ENCODE data around the gene SYF2. TPM values are rescaled to one million over a fixed set of nuclear protein-coding genes. Genes with fewer than 3 reads are reported as not detected.

Gene SYF2
- total and polyA plus RNA-seq, 2 of the 4 experiments (the other 2 are of a cell fraction) = 8.6 to 19.5 TPM

- Histone ChIP-seq H2AK9ac (replicated peaks; ENCODE audit: low read depth, low read length, poor library complexity) (peak overlapping the region; percentile 100), H4K91ac (ENCODE audit: insufficient read depth, low read depth, low read length) (peak overlapping the region; percentile 39; the same call in 1 of the 2 replicates), H3K79me1 (ENCODE audit: low read depth in 1 of 2, low read length in 2 of 2) (peaks cover 9 to 38% of the 10 kb centered on the region in 2 experiments), H2AK5ac (ENCODE audit: low read depth, low read length) (peak overlapping the region; percentile 85), H4K5ac (ENCODE audit: low read depth, low read length) (no peak overlapping the region), H2BK15ac (ENCODE audit: low read depth, low read length) (no peak overlapping the region), H3K23ac (ENCODE audit: low read depth, low read length) (peak overlapping the region; percentile 89), H2BK120ac (ENCODE audit: low read depth, low read length) (no peak overlapping the region), H3K36me3 (ENCODE audit: control insufficient read depth, insufficient read depth, low read length) (peaks cover 18% of the 10 kb centered on the region), H3K9ac (ENCODE audit: low read depth, low read length) (peak overlapping the region; percentile 97), H3K4me2 (ENCODE audit: low read depth, low read length) (peak overlapping the region; percentile 96), H3K4ac (ENCODE audit: low read depth, low read length) (peak overlapping the region; percentile 76), H3K14ac (replicated peaks; ENCODE audit: low read depth, low read length) (peak overlapping the region; percentile 90), H3K27ac (ENCODE audit: insufficient read depth, low read length) (peak overlapping the region; percentile 93), H3K4me3 (ENCODE audit: insufficient read depth, low read depth, low read length) (peak overlapping the region; percentile 75), H2BK5ac (ENCODE audit: low read depth, low read length, poor library complexity, severe bottlenecking) (peak overlapping the region; percentile 58), H3K27me3 (ENCODE audit: control insufficient read depth, insufficient read depth, low read length) (no peaks in the 10 kb centered on the region), H3K4me1 (ENCODE audit: control insufficient read depth, insufficient read depth, low read length) (no peaks in the 10 kb centered on the region), H2BK20ac (ENCODE audit: low read depth, low read length) (no peak overlapping the region), H3K9me3 (ENCODE audit: control insufficient read depth, insufficient read depth, low read length) (no peaks in the 10 kb centered on the region), H4K20me1 (ENCODE audit: insufficient read depth, low read length) (peaks cover 34% of the 10 kb centered on the region), H3K18ac (ENCODE audit: low read depth, low read length) (no peak overlapping the region), H3K56ac (ENCODE audit: extremely low read depth, insufficient read depth, low read length) (0 out of 2 replicates have a peak overlapping the region, but pooled peaks have one; percentile 40), H2AFZ (replicated peaks; ENCODE audit: low read length, poor library complexity) (peak overlapping the region; percentile 87), H4K8ac (ENCODE audit: low read depth in 2 of 2, low read length in 2 of 2) (peak overlapping the region in 1 of 2 experiments; percentile 57; a peak in 3 of 4 replicates), H3K9me1 (ENCODE audit: insufficient read depth, low read length) (no peaks in the 10 kb centered on the region)
- POLR2A ChIA-PET (ENCODE audit: unreplicated experiment) = interaction anchor here (1.0 to 1.4 kb wide), 2 partner anchors 14 to 39 kb away, joined by 3 to 12 read pairs; partner anchors contain the start of gene SYF2
- CTCF ChIA-PET = no interaction called here
- intact Hi-C loops (cut with micrococcal nuclease) = loop anchor here (5.0 to 10.0 kb wide), 2 partner anchors 96 to 568 kb away; partner anchors contain the start of gene MTFR1L
- no peak for DNase-seq
- BruUV-seq (replicated peaks) = no TSS peak
- dilution Hi-C loops (cut with HindIII; ENCODE audit: low sequenced_read_pairs, unreplicated experiment) = no loop called here
- peak; percentile 1; the same call in 1 of the 2 replicates for ATAC-seq (ENCODE audit: low read depth)
- in situ Hi-C loops (cut with MboI; ENCODE audit: low sequenced_read_pairs) = loop anchor here (25.0 kb wide), 1 partner anchor 566 kb away; the partner anchor contains the start of genes MTFR1L and SELENON
- TF ChIP-seq RAD21 (IDR thresholded peaks at IDR 0.05; ENCODE audit: low read length) (no peak), USF2 (IDR thresholded peaks at IDR 0.05; ENCODE audit: low read depth, low read length) (no peak), FOS (IDR thresholded peaks at IDR 0.05; ENCODE audit: low read depth, low read length) (no peak), CTCF (conservative IDR thresholded peaks at IDR 0.05; ENCODE audit: low read depth, low read length) (no peak)
- WGBS, 2 experiments (ENCODE audit: extremely low coverage in 2 of 2, insufficient read length in 1 of 2) = 2% methylated on average over 32 of the region's 53 CpGs; no CpG with 5 or more reads in 1 of the 2 experiments
Observed at GRCh38 chr1:25246600-25247023, 14.3 kb upstream of the SYF2 start.
